Progenitor cell of endocrine pancreas (in vitro differentiated cells): ENCODE measurements around the gene MAP4K4. TPM values are rescaled to one million over a fixed set of nuclear protein-coding genes. Genes with fewer than 3 reads are reported as not detected.

Experiments
- DNase-seq: peaks from one replicate; pipeline ENCODE4 v3.0.0; 2021; ENCODE audit warnings: low spot score; ENCODE audit not compliant: unreplicated experiment
- H3K27ac Mint-ChIP-seq: 2 replicates; pipeline ENCODE4 v1.8.0; 2021; ENCODE audit warnings: mild to moderate bottlenecking, moderate library complexity, mixed read lengths
- H3K27me3 Mint-ChIP-seq: 2 replicates; pipeline ENCODE4 v1.8.0; 2021; ENCODE audit warnings: mixed read lengths
- H3K36me3 Mint-ChIP-seq: 2 replicates; pipeline ENCODE4 v1.8.0; 2022; ENCODE audit warnings: mixed read lengths; ENCODE audit not compliant: insufficient read depth
- H3K4me1 Mint-ChIP-seq: 2 replicates; pipeline ENCODE4 v1.8.0; 2021; ENCODE audit warnings: low read depth, mixed read lengths
- H3K4me3 Mint-ChIP-seq: 2 replicates; pipeline ENCODE4 v1.8.0; 2021; ENCODE audit warnings: low read depth, mild to moderate bottlenecking, moderate library complexity, mixed read lengths
- H3K9me3 Mint-ChIP-seq: 2 replicates; pipeline ENCODE4 v1.8.0; 2021; ENCODE audit warnings: low read depth, mixed read lengths
- total RNA-seq: library from RNA; stranded (reverse); gene quantifications from 2 replicates; pipeline ENCODE4 v1.2.1, GENCODE V29; 2021
- TF ChIP-seq, protein P1 (sequence below): fragments of 200-600 bp; sonication (generic); IDR thresholded peaks from one replicate; pipeline ENCODE4 v1.5.0; 2021; ENCODE audit warnings: antibody characterized with exemption, mild to moderate bottlenecking; ENCODE audit not compliant: unreplicated experiment

MAP4K4 gene
- total RNA-seq, 1 donor from 2014 or later, result 171 TPM

DNA sequence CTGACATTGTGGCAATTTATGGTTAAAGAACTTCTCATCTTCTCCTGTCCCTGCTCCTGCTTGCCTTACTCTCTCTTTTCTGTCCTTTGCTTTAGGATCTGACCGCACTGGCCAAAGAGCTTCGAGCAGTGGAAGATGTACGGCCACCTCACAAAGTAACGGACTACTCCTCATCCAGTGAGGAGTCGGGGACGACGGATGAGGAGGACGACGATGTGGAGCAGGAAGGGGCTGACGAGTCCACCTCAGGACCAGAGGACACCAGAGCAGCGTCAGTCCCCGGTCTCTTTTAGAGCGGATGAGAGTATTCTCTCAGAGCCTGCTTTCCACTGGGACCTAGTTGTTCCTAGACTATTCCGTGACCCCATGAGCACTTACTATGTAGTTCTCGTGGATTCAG lies 172.0 kb downstream of the MAP4K4 start:
- Mint-ChIP-seq H3K4me3 (no peak overlapping the region), H3K9me3 (no peaks in the 10 kb centered on the region), H3K36me3 (peaks cover 37% of the 10 kb centered on the region), H3K27me3 (no peaks in the 10 kb centered on the region), H3K27ac (peak overlapping the region; percentile 69), H3K4me1 (no peaks in the 10 kb centered on the region)
- TF ChIP-seq, protein P1, sequence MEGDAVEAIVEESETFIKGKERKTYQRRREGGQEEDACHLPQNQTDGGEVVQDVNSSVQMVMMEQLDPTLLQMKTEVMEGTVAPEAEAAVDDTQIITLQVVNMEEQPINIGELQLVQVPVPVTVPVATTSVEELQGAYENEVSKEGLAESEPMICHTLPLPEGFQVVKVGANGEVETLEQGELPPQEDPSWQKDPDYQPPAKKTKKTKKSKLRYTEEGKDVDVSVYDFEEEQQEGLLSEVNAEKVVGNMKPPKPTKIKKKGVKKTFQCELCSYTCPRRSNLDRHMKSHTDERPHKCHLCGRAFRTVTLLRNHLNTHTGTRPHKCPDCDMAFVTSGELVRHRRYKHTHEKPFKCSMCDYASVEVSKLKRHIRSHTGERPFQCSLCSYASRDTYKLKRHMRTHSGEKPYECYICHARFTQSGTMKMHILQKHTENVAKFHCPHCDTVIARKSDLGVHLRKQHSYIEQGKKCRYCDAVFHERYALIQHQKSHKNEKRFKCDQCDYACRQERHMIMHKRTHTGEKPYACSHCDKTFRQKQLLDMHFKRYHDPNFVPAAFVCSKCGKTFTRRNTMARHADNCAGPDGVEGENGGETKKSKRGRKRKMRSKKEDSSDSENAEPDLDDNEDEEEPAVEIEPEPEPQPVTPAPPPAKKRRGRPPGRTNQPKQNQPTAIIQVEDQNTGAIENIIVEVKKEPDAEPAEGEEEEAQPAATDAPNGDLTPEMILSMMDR, result no peak
- no peak for DNase-seq

- Mint-ChIP-seq H3K9me3 (no peaks in the 10 kb centered on the region), H3K27ac (no peak overlapping the region), H3K4me3 (no peak overlapping the region), H3K4me1 (no peaks in the 10 kb centered on the region), H3K36me3 (peaks cover 34% of the 10 kb centered on the region), H3K27me3 (no peaks in the 10 kb centered on the region)
- no peak for DNase-seq
- TF ChIP-seq, protein P1, result no peak
These were observed 172.9 kb downstream of the MAP4K4 start for GRCh38 chr2:101870444-101870843.

DNA sequence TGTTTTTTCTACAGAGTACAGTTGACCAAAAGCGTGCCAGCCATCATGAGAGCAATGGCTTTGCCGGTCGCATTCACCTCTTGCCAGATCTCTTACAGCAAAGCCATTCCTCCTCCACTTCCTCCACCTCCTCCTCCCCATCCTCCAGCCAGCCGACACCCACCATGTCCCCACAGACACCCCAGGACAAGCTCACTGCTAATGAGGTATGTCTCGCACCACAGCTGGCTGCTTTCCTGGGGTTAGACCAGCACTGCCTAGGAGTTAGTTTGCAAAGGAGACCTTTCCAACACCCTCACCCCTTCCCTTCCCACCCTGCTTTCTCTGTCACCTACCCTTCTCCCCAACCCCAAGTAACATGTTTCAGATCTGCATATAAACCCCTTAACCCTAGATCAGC lies 174.0 kb downstream of the MAP4K4 start:
- Mint-ChIP-seq H3K36me3 (peaks cover 43% of the 10 kb centered on the region), H3K9me3 (no peaks in the 10 kb centered on the region), H3K4me1 (no peaks in the 10 kb centered on the region), H3K27ac (no peak overlapping the region), H3K4me3 (no peak overlapping the region), H3K27me3 (no peaks in the 10 kb centered on the region)
- no peak for DNase-seq
- TF ChIP-seq, protein P1, result no peak

- peaks cover 49% of the 10 kb centered on the region for H3K36me3 Mint-ChIP-seq
- TF ChIP-seq, protein P1, result no peak
- H3K27me3 Mint-ChIP-seq, result no peaks in the 10 kb centered on the region
- H3K27ac Mint-ChIP-seq, result no peak overlapping the region
- H3K4me1 Mint-ChIP-seq, result no peaks in the 10 kb centered on the region
- H3K9me3 Mint-ChIP-seq, result no peaks in the 10 kb centered on the region
- no peak overlapping the region for H3K4me3 Mint-ChIP-seq
- no peak for DNase-seq
These were observed 175.0 kb downstream of the MAP4K4 start for GRCh38 chr2:101872480-101872879.

GRCh38 chr2:101873543-101873942 lies 176.0 kb downstream of the MAP4K4 start:
- no peaks in the 10 kb centered on the region for H3K4me1 Mint-ChIP-seq
- TF ChIP-seq, protein P1, result no peak
- peaks cover 44% of the 10 kb centered on the region for H3K36me3 Mint-ChIP-seq
- no peak overlapping the region for H3K27ac Mint-ChIP-seq
- no peaks in the 10 kb centered on the region for H3K9me3 Mint-ChIP-seq
- H3K4me3 Mint-ChIP-seq, result no peak overlapping the region
- no peak for DNase-seq
- H3K27me3 Mint-ChIP-seq, result no peaks in the 10 kb centered on the region
